Neural progenitor cell (in vitro differentiated cells): ENCODE data around the gene PYDC1. TPM values are rescaled to one million over a fixed set of nuclear protein-coding genes. Genes with fewer than 3 reads are reported as not detected.
A peak's percentile ranks its signal among the peaks of the same experiment; 100 is the strongest.

ENCODE experiments used
- DNase-seq: peaks from one replicate; pipeline ENCODE4 v3.0.0-alpha.2; 2016; ENCODE audit warnings: low spot score
- H2AFZ ChIP-seq: fragments of 200-600 bp; sonication (generic); replicated peaks from 2 replicates; pipeline ENCODE4 v1.6.1; 2016; ENCODE audit warnings: antibody characterized with exemption
- H3F3A ChIP-seq: fragments of 200-600 bp; sonication (generic); 2 replicates; pipeline ENCODE4 v1.6.1; 2016; ENCODE audit warnings: antibody characterized with exemption, low read depth
- H3K27ac ChIP-seq: fragments of 200-600 bp; sonication (generic); 2 replicates; pipeline ENCODE4 v1.5.1; 2016; ENCODE audit warnings: mild to moderate bottlenecking
- H3K27me3 ChIP-seq: fragments of 200-600 bp; sonication (generic); 2 replicates; pipeline ENCODE4 v1.6.1; 2016; ENCODE audit warnings: mild to moderate bottlenecking, moderate library complexity
- H3K36me3 ChIP-seq: fragments of 200-600 bp; sonication (generic); 2 replicates; pipeline ENCODE4 v1.5.1; 2016
- H3K4me1 ChIP-seq: fragments of 200-600 bp; sonication (generic); 2 replicates; pipeline ENCODE4 v1.6.1; 2016; ENCODE audit warnings: mixed run types
- H3K4me2 ChIP-seq: fragments of 200-600 bp; sonication (generic); 2 replicates; pipeline ENCODE4 v1.6.1; 2016
- H3K4me3 ChIP-seq: fragments of 200-600 bp; sonication (generic); 2 replicates; pipeline ENCODE4 v1.5.1; 2016
- H3K79me2 ChIP-seq: fragments of 200-600 bp; sonication (generic); 2 replicates; pipeline ENCODE4 v1.6.1; 2016; ENCODE audit warnings: low read depth
- H3K9ac ChIP-seq: fragments of 200-600 bp; sonication (generic); 2 replicates; pipeline ENCODE4 v1.6.1; 2016
- H3K9me3 ChIP-seq: fragments of 200-600 bp; sonication (generic); 2 replicates; pipeline ENCODE4 v1.5.1; 2016; ENCODE audit warnings: low read depth
- H4K20me1 ChIP-seq: fragments of 200-600 bp; sonication (generic); 2 replicates; pipeline ENCODE4 v1.6.1; 2016; ENCODE audit warnings: low read depth
- H3K27ac Mint-ChIP-seq: 3 replicates; pipeline ENCODE4 v1.8.0; 2021; ENCODE audit warnings: mixed read lengths
- H3K27me3 Mint-ChIP-seq: 2 replicates; pipeline ENCODE4 v1.8.0; 2022; ENCODE audit warnings: low read depth, mild to moderate bottlenecking, inconsistent platforms, moderate library complexity, mixed read lengths; ENCODE audit not compliant: insufficient read depth
- H3K36me3 Mint-ChIP-seq: 3 replicates; pipeline ENCODE4 v1.8.0; 2021; ENCODE audit warnings: mixed read lengths
- H3K4me1 Mint-ChIP-seq: 3 replicates; pipeline ENCODE4 v1.8.0; 2021; ENCODE audit warnings: mixed read lengths
- H3K4me3 Mint-ChIP-seq: 3 replicates; pipeline ENCODE4 v1.8.0; 2021; ENCODE audit warnings: mild to moderate bottlenecking, moderate library complexity, mixed read lengths
- H3K9me3 Mint-ChIP-seq: 3 replicates; pipeline ENCODE4 v1.8.0; 2020; ENCODE audit warnings: mixed read lengths
- EZH2 ChIP-seq: fragments of 200-600 bp; sonication (generic); IDR thresholded peaks from 2 replicates; pipeline ENCODE4 v1.6.1; 2017; ENCODE audit warnings: antibody characterized with exemption, mild to moderate bottlenecking, moderate library complexity
- EZH2phosphoT487 ChIP-seq: fragments of 200-600 bp; sonication (generic); IDR thresholded peaks from 2 replicates; pipeline ENCODE4 v1.6.1; 2017; ENCODE audit warnings: antibody characterized with exemption
- total RNA-seq: library from RNA; depleted of rRNA; stranded (reverse); fragments of >200 nt; gene quantifications from 2 replicates; pipeline ENCODE4 v1.2.3, GENCODE V29; 2015; ENCODE audit warnings: low replicate concordance
- TF ChIP-seq, protein P1 (sequence below): fragments of 200-600 bp; sonication (generic); IDR thresholded peaks from 2 replicates; pipeline ENCODE4 v1.5.1; 2017; ENCODE audit warnings: antibody characterized with exemption, mild to moderate bottlenecking

The PYDC1 gene
- total RNA-seq, 1 donor from 2014 or later: not detected

DNA sequence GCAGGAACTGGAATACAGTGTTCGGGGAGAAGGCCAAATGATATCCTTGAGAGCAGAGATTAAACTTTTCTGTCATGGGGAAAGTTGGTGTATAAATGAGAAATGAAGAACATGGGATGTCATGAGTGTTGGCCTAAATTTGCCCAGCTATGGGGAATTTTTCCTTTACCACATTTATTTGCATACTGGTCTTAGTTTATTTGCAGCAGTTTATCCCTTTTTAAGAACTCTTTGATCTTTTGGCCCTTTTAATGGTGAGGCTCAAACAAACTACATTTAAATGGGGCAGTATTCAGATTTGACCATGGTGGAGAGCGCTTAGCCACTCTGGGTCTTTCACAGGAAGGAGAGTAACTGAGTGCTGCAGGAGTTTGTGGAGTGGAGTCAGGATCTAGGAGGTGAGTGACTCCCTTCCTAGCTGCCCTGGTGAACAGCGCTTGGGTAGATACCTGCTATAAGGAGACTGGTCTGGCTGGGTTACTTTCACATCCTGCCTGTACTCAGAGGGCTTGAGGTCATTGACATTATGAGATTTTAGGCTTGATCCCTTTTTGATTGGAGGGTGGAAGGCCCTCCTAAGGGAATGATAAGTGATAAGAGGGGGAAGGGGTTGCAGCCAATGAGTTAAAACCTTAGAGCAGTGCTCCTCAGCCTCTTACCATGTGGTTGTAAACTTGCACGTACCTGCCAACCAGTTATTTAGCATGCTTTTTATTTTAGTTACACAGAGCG is 25.1 kb downstream of the PYDC1 start:
- no peak overlapping the region for H3K4me3 ChIP-seq
- peaks cover 97% of the 10 kb centered on the region for H4K20me1 ChIP-seq
- peaks cover 59% of the 10 kb centered on the region for H3K79me2 ChIP-seq
- peaks cover 4% of the 10 kb centered on the region for H3K4me1 Mint-ChIP-seq
- no peak overlapping the region for H3K9ac ChIP-seq
- H3K9me3 Mint-ChIP-seq: no peaks in the 10 kb centered on the region
- H3K27me3 ChIP-seq: no peaks in the 10 kb centered on the region
- peaks cover 17% of the 10 kb centered on the region for H3K27me3 Mint-ChIP-seq
- TF ChIP-seq EZH2: no peak
- no peak overlapping the region for H2AFZ ChIP-seq
- no peak overlapping the region for H3K4me2 ChIP-seq
- H3K4me3 Mint-ChIP-seq: no peak overlapping the region
- H3K4me1 ChIP-seq: no peaks in the 10 kb centered on the region
- DNase-seq: no peak
- H3K27ac ChIP-seq: no peak overlapping the region
- no peaks in the 10 kb centered on the region for H3K9me3 ChIP-seq
- H3K36me3 ChIP-seq: peaks cover 26% of the 10 kb centered on the region
- peaks cover 94% of the 10 kb centered on the region for H3F3A ChIP-seq
- H3K27ac Mint-ChIP-seq: no peak overlapping the region
- peaks cover 71% of the 10 kb centered on the region for H3K36me3 Mint-ChIP-seq

GRCh38 chr16:31190818-31191444 is 26.0 kb downstream of the PYDC1 start:
- DNase-seq: no peak
- H3K79me2 ChIP-seq: peaks cover 68% of the 10 kb centered on the region

DNA sequence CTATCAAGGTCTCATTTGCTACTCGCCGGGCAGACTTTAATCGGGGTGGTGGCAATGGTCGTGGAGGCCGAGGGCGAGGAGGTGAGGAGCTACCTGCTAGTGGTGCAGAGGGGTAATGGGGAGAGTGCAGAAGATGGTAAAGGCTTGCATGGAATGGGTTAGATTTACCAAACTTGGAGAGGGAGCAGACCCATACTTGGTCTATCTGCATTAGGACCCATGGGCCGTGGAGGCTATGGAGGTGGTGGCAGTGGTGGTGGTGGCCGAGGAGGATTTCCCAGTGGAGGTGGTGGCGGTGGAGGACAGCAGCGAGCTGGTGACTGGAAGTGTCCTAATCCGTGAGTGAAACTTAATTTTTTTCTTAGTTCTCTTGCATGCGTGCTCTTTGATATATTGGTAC is 26.9 kb downstream of the PYDC1 start:
- Mint-ChIP-seq H3K9me3 (no peaks in the 10 kb centered on the region), H3K4me3 (no peak overlapping the region), H3K27ac (no peak overlapping the region), H3K27me3 (peaks cover 21% of the 10 kb centered on the region), H3K4me1 (peaks cover 4% of the 10 kb centered on the region), H3K36me3 (peaks cover 79% of the 10 kb centered on the region)
- DNase-seq: no peak
- no peak for TF ChIP-seq EZH2
- TF ChIP-seq, protein P1, sequence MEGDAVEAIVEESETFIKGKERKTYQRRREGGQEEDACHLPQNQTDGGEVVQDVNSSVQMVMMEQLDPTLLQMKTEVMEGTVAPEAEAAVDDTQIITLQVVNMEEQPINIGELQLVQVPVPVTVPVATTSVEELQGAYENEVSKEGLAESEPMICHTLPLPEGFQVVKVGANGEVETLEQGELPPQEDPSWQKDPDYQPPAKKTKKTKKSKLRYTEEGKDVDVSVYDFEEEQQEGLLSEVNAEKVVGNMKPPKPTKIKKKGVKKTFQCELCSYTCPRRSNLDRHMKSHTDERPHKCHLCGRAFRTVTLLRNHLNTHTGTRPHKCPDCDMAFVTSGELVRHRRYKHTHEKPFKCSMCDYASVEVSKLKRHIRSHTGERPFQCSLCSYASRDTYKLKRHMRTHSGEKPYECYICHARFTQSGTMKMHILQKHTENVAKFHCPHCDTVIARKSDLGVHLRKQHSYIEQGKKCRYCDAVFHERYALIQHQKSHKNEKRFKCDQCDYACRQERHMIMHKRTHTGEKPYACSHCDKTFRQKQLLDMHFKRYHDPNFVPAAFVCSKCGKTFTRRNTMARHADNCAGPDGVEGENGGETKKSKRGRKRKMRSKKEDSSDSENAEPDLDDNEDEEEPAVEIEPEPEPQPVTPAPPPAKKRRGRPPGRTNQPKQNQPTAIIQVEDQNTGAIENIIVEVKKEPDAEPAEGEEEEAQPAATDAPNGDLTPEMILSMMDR: no peak
- peaks cover 93% of the 10 kb centered on the region for H3F3A ChIP-seq
- H3K79me2 ChIP-seq: peaks cover 77% of the 10 kb centered on the region
- H4K20me1 ChIP-seq: peaks cover 100% of the 10 kb centered on the region
- no peak overlapping the region for H3K4me3 ChIP-seq
- H3K4me1 ChIP-seq: no peaks in the 10 kb centered on the region
- H2AFZ ChIP-seq: no peak overlapping the region
- no peak overlapping the region for H3K4me2 ChIP-seq
- H3K27ac ChIP-seq: no peak overlapping the region
- H3K36me3 ChIP-seq: peaks cover 41% of the 10 kb centered on the region
- H3K9ac ChIP-seq: no peak overlapping the region
- H3K9me3 ChIP-seq: no peaks in the 10 kb centered on the region
- H3K27me3 ChIP-seq: no peaks in the 10 kb centered on the region

More at GRCh38 chr16:31190818-31191444, 26.0 kb downstream of the PYDC1 start:
- Histone ChIP-seq H3K4me2 (no peak overlapping the region), H3K4me1 (no peaks in the 10 kb centered on the region), H3K27ac (no peak overlapping the region), H3K36me3 (peaks cover 34% of the 10 kb centered on the region), H3K9ac (no peak overlapping the region), H3F3A (peaks cover 94% of the 10 kb centered on the region), H3K27me3 (no peaks in the 10 kb centered on the region), H4K20me1 (peaks cover 98% of the 10 kb centered on the region), H2AFZ (no peak overlapping the region), H3K4me3 (no peak overlapping the region), H3K9me3 (no peaks in the 10 kb centered on the region)
- Mint-ChIP-seq H3K4me3 (peak overlapping the region; percentile 5), H3K36me3 (peaks cover 72% of the 10 kb centered on the region), H3K9me3 (no peaks in the 10 kb centered on the region), H3K4me1 (peaks cover 4% of the 10 kb centered on the region), H3K27me3 (peaks cover 21% of the 10 kb centered on the region), H3K27ac (no peak overlapping the region)
- TF ChIP-seq, protein P1: no peak
- TF ChIP-seq EZH2 (no peak), EZH2phosphoT487 (no peak)

DNA sequence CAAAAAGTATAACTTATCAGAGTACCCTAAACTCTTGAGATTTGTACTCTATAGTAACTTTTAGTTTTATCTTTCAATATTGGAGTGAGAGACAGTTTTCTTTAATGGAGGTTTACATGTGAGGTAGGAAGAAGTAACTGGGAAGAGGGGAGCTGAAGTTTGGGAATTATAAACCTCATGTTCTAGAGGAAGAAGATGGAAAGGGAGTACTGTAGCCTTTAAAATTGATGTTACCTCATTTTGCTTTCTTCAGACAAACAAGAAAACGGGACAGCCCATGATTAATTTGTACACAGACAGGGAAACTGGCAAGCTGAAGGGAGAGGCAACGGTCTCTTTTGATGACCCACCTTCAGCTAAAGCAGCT is 27.5 kb downstream of the PYDC1 start:
- Histone ChIP-seq H3K4me3 (no peak overlapping the region), H3K36me3 (peaks cover 41% of the 10 kb centered on the region), H3K4me2 (no peak overlapping the region), H3K9me3 (no peaks in the 10 kb centered on the region), H4K20me1 (peaks cover 100% of the 10 kb centered on the region), H3K4me1 (no peaks in the 10 kb centered on the region), H3F3A (peaks cover 86% of the 10 kb centered on the region), H3K79me2 (peaks cover 83% of the 10 kb centered on the region), H3K9ac (no peak overlapping the region), H3K27ac (no peak overlapping the region), H3K27me3 (no peaks in the 10 kb centered on the region), H2AFZ (no peak overlapping the region)
- H3K4me3 Mint-ChIP-seq: no peak overlapping the region
- no peak for TF ChIP-seq EZH2phosphoT487
- TF ChIP-seq, protein P1: no peak
- TF ChIP-seq EZH2: no peak
- H3K27me3 Mint-ChIP-seq: peaks cover 25% of the 10 kb centered on the region
- peaks cover 80% of the 10 kb centered on the region for H3K36me3 Mint-ChIP-seq
- no peaks in the 10 kb centered on the region for H3K9me3 Mint-ChIP-seq
- no peak for DNase-seq
- H3K4me1 Mint-ChIP-seq: peaks cover 4% of the 10 kb centered on the region
- no peak overlapping the region for H3K27ac Mint-ChIP-seq
